Activated naive CD4-positive, alpha-beta T cell (primary cell): Measurements from ENCODE around the gene HNF1B.

Experiments used
- DNase-seq, 4 experiments: peaks; one replicate each; lab custom pipeline; 2025; lab: John Stamatoyannopoulos, UW

Gene HNF1B

GRCh38 chr17:37761059-37761458 is 16.2 kb upstream of the HNF1B start:
- no peak for DNase-seq

GRCh38 chr17:37759014-37759637 is 14.3 kb upstream of the HNF1B start:
- no peak for DNase-seq

- DNase-seq, result no peak
These were observed 11.2 kb upstream of the HNF1B start for GRCh38 chr17:37756051-37756450.

GRCh38 chr17:37755455-37755854 is 10.6 kb upstream of the HNF1B start:
- DNase-seq, result no peak

- DNase-seq, result no peak
These were observed 9.5 kb upstream of the HNF1B start for GRCh38 chr17:37754363-37754762.

GRCh38 chr17:37752482-37752881 is 7.6 kb upstream of the HNF1B start:
- no peak for DNase-seq

- no peak for DNase-seq
These were observed 6.1 kb upstream of the HNF1B start for GRCh38 chr17:37750768-37751475.

GRCh38 chr17:37750292-37750691 is 5.4 kb upstream of the HNF1B start:
- DNase-seq, result no peak

- DNase-seq, result no peak
These were observed 2.4 kb upstream of the HNF1B start for GRCh38 chr17:37747222-37747621.

- DNase-seq, result no peak
These were observed 1.8 kb upstream of the HNF1B start for GRCh38 chr17:37746617-37747016.

GRCh38 chr17:37745801-37746426 is 1.1 kb upstream of the HNF1B start:
- DNase-seq, result no peak

- DNase-seq, result no peak
These were observed 279 bp downstream of the HNF1B start for GRCh38 chr17:37744633-37744927.

GRCh38 chr17:37743875-37744632 is 805 bp downstream of the HNF1B start:
- no peak for DNase-seq

- DNase-seq, result no peak
These were observed 1.3 kb downstream of the HNF1B start for GRCh38 chr17:37743612-37743874.

GRCh38 chr17:37742762-37743611 is 1.9 kb downstream of the HNF1B start:
- no peak for DNase-seq

GRCh38 chr17:37742116-37742761 is 2.6 kb downstream of the HNF1B start:
- no peak for DNase-seq

GRCh38 chr17:37741341-37742115 is 3.3 kb downstream of the HNF1B start:
- no peak for DNase-seq

GRCh38 chr17:37740915-37741314 is 3.9 kb downstream of the HNF1B start:
- no peak for DNase-seq

GRCh38 chr17:37737971-37738370 is 6.9 kb downstream of the HNF1B start:
- DNase-seq, result no peak

- DNase-seq, result no peak
These were observed 7.8 kb downstream of the HNF1B start for GRCh38 chr17:37737081-37737480.

- DNase-seq, result no peak
These were observed 8.4 kb downstream of the HNF1B start for GRCh38 chr17:37736428-37736827.
